GM12891 (cell line): ENCODE data around the gene ACER2.

Experiments used
- DNase-seq: peaks from one replicate; pipeline ENCODE4 v3.0.0; 2011; ENCODE audit warnings: low spot score; ENCODE audit not compliant: insufficient read length
- FAIRE-seq: peaks from 2 replicates; lab custom pipeline; 2011; peaks lifted over from hg19 to GRCh38; lab: Jason Lieb, UNC
- PAX5 ChIP-seq: IDR thresholded peaks from 2 replicates; pipeline ENCODE4 v1.6.1; 2011; ENCODE audit warnings: low read length, moderate library complexity, mild to moderate bottlenecking; ENCODE audit not compliant: insufficient read depth, severe bottlenecking
- POLR2A ChIP-seq: IDR thresholded peaks from 2 replicates; pipeline ENCODE4 v1.6.1; 2011; ENCODE audit warnings: low read depth, low read length, control low read depth
- POLR2AphosphoS5 ChIP-seq: IDR thresholded peaks from 2 replicates; pipeline ENCODE4 v1.6.1; 2011; ENCODE audit warnings: low read depth, low read length, control low read depth
- POU2F2 ChIP-seq: IDR thresholded peaks from 2 replicates; pipeline ENCODE4 v1.6.1; 2011; ENCODE audit warnings: low read depth, mild to moderate bottlenecking, control low read depth, low read length, moderate library complexity
- SPI1 ChIP-seq: IDR thresholded peaks from 2 replicates; pipeline ENCODE4 v1.6.1; 2011; ENCODE audit warnings: low read depth, low read length, control low read depth
- TAF1 ChIP-seq: IDR thresholded peaks from 2 replicates; pipeline ENCODE4 v1.6.1; 2011; ENCODE audit warnings: low read depth, low read length, control low read depth

ACER2 gene

DNA sequence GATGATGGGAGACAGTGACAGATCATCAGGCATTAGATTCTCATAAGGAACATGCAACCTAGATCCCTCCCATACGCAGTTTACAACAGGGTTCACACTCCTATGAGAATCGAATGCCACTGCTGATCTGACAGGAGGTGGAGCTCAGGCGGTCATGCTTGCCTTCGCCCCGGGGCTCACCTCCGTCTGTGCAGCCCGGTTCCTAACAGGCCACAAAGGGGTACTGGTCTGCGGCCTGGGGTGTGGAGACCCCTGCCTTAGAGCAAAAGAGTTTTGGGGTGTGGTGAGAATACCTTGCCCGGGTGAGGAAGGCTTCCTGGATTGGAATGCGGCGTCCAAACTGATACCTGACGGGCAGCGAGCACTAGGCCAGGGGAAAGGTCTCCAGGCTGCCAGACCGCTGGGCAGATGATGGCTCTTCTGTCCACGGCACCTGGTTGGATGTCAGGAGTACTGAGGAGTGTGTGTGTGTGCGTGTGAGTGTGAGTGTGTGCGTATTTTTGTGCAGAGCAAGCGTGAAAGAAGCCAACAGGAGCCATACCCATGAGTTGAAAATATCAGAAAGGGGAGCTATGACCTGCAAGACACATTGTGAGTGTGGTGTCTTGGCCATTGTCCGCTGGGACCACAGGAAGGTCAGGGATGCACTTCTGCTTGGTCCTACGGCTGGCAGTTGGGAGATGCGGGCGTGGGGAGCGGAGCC, 55.4 kb downstream of the ACER2 start:
- DNase-seq = no peak
- TF ChIP-seq SPI1 = no peak
- no peak for TF ChIP-seq POLR2AphosphoS5
- TF ChIP-seq PAX5 = no peak
- no peak for TF ChIP-seq POLR2A
- TF ChIP-seq TAF1 = no peak
- no peak for TF ChIP-seq POU2F2
- no peak for FAIRE-seq

DNA sequence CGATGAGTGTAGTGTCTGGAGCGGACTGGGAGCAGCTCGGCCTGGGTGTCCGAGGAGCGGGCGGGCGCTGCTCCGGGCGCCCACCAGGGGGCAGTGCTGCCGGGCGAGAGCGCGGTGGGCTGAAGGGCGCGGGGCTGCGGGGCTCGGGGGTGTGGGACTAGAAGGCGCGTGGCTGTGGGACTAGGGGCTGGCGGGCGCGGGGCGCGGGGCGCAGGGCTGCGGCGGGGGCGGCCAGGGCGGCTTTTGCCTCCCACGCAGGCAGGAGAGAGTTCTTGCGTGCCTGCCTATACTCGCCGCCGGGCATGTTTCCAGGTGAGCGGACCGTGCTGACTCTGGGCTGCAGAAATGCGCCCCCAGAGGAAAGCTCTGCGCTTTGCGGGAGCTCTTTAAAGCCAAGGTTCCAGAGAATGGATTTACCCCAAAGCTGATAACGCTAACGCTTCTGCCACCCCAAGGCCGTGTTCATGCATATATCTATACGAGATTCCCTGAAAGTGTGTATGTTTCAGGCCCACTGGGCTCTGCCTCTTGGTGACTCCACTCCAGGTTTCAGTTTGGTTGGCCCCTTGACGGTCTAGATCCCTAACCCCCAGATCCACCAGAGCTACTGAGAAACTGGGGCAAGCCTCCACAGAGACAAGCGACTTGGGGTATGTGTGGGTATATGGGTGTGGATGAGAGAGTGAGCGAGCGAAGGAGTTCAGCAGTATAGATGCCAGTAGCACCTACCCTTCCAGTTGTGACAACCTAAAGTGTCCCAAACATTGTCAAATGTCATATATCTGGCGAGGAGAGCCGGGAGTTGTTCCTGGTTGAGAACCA, 56.2 kb downstream of the ACER2 start:
- TF ChIP-seq TAF1 = no peak
- TF ChIP-seq PAX5 = no peak
- no peak for TF ChIP-seq POU2F2
- no peak for TF ChIP-seq SPI1
- TF ChIP-seq POLR2AphosphoS5 = no peak
- TF ChIP-seq POLR2A = no peak
- peak; percentile 97 for FAIRE-seq
- DNase-seq = peak; percentile 94

DNA sequence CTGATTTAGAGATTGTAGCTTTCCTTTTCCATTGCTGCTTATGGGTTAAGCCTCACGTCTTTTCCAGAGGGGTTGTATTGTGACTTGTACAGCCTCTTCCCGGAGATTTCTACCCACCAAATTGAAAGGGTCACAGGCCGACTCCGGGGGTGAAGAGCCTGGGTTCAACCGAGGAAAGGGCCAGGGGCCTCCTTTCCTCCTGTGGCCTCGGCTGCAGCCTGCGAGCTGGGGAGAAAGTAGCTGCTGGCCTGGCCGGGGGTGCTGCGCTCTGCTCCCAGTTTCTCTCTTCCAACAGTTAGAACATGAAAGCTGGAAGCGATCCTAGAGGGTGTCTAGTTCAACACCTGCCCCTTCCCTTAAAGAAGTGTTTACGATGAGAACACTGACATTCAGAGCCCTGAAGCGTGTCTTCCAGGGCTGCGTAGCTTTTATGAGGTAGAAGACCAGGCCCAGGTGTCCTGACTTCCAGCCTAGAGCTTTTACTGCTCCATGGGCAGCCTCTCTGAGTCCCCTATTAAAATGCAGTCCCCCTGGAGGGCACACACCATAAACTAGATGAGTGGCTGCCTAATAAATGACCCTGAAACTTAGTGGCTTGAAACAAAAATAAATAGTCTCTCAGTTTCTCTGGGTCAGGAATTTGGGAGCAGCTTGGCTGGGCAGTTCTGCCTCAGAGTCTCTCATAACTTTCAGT, 56.9 kb downstream of the ACER2 start:
- FAIRE-seq (no peak), DNase-seq (no peak)
- TF ChIP-seq PAX5 = no peak

DNA sequence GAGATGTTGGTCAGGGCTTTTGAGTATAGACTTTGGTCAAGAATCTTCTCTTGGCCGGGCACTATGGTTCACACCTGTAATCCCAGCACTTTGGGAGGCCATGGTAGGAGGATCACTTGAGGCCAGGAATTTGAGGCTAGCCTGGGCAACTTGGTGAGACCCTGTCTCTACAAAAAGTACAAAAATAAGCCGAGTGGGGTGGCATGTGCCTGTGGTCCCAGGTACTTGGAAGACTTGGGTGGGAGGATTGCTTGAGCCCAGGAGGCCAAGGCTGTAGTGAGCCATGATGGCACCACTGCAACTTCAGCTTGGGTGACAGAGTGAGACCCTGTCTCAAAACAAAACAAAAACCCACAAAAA, 57.5 kb downstream of the ACER2 start:
- no peak for DNase-seq
- no peak for FAIRE-seq
- TF ChIP-seq POU2F2 (no peak), PAX5 (no peak), SPI1 (no peak), TAF1 (no peak), POLR2AphosphoS5 (no peak), POLR2A (no peak)

DNA sequence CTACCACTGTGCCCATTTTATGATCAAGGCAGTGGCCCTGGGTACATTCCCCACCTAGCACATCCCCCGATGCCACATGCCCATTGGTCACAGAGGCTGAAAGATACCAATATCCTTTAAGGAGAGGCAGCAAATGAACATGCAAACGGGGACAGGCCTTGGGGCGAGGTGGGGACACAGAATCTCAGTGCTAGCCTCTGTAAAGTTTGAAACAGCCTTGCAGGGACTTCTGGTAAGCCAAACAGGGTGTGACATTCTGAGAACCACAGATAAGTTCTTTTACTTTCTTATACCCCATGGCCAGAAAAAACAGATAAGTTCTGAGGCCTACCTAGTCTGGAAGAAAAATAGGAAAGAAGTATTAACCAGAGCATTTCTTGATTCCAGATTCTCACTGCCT, 60.5 kb downstream of the ACER2 start:
- no peak for DNase-seq
- FAIRE-seq = no peak
- no peak for TF ChIP-seq PAX5
- TF ChIP-seq SPI1 = no peak
- no peak for TF ChIP-seq POLR2AphosphoS5
- TF ChIP-seq POLR2A = no peak
- no peak for TF ChIP-seq POU2F2

DNA sequence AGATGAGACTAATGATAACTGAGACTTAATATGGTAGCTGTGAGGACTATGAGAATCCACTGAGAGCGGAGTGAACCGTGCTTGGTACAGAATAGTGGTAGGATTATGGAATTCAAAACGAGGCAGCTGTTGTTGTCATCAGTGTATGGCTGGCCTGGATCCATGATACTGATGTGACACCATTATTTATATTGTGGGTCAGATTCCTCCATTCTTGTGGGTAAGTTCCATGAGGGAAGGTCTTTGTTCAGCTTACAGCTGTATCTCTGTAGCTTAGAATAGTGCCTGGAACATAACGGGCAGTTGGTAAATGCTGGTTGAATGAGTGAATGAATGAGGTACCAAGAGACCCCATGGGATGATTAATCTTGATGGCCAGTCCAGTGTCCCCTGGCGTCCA, 61.8 kb downstream of the ACER2 start:
- FAIRE-seq = no peak
- no peak for DNase-seq
- TF ChIP-seq POU2F2 = no peak
- TF ChIP-seq POLR2AphosphoS5 = no peak
- TF ChIP-seq PAX5 = no peak
- no peak for TF ChIP-seq SPI1
- no peak for TF ChIP-seq POLR2A
- no peak for TF ChIP-seq TAF1

DNA sequence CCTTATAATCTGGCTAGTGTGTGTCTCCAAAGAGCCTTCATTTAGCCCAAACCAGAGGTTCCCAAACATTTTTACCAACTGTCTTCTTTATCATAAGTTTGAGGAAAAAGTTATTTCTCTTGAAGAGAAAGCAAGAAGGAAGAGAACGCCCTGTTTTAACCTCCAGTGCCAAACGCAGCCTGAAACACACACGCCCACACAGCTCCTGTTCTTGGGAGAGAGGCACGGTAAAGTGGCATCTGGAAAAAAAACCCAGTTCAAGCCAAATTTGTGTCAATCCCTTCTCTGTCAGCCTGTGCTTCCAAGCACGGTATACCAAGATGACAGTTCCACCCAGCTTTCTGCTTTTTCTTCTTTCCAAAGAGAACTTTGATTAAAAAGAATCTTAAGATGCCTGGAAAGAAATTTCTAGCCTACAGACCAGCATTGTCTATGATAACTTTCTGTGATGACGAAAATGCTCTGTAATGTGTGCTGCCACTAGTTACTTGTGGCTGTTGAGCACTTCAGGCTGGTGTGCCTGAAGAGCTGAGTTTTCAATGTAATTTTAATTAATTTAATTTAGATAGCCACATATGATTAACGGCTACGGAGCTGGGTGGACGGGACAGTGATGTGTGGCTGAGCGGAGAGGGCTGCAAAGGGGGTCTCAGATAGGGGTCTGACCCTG, 62.3 kb downstream of the ACER2 start:
- no peak for FAIRE-seq
- DNase-seq = no peak
- no peak for TF ChIP-seq POLR2AphosphoS5

DNA sequence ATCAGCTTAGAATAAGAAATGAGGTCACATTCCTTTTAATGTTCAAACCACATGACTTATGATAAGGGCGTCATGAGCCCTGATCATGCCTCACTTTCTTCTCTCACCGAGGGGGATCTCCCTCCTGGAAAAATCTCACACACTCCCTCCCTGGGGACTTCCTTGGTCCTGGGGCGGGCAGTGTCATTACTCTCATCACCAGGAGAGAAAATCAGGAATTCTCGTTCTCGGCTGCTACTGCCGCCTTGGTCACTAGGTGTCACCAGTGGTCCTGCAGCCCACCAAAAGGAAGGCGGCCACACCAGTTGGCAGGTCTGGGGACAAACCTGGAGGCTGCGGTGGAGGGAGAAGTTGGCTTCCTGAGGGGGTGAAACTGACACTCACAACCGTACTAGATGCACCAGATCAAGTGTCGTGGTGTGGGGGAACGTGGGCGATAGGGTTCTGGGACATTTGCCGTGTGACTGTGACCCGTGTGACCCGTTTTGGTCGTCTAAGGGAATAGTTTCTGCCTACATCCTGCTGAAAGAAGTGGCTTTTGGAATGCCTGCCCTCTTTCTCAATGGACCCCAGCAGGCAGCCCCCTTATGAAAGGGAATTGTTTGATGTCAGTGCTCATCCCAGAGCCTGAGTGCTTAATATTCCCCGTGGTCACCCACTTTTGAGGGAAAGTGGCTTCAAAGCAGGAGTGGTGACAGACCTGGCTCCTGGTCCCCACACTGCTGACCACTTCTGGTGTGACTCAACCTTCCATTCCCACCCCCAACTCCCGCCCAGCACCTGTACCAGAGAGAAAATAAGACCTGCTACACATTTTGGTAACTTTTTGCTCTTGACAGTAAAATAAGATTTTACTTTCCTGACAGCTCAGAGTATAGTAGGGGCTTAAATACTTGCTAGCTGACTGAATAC, 63.2 kb downstream of the ACER2 start:
- no peak for TF ChIP-seq PAX5
- TF ChIP-seq TAF1 = no peak
- TF ChIP-seq POLR2A = no peak
- no peak for TF ChIP-seq POU2F2
- no peak for TF ChIP-seq POLR2AphosphoS5
- no peak for TF ChIP-seq SPI1
- DNase-seq (no peak), FAIRE-seq (peak; percentile 85)
